GM19035 (cell line): Measurements from ENCODE around the gene BCAR3.
"Not testable (repeated sequence)": the region's sequence is repeated elsewhere in the genome, so short reads cannot be mapped to it uniquely, and the experiment has no call there.

Experiments used
- ATAC-seq: cut with Tn5 transposase; IDR thresholded peaks from one replicate; pipeline ENCODE4 v1.9.1; 2021; ENCODE audit not compliant: unreplicated experiment

Gene BCAR3

GRCh38 chr1:93690341-93690740, 8.7 kb upstream of the BCAR3 start:
- no peak for ATAC-seq

GRCh38 chr1:93689521-93690223, 8.0 kb upstream of the BCAR3 start:
- no peak for ATAC-seq

- ATAC-seq: no peak
These were observed 5.9 kb upstream of the BCAR3 start for GRCh38 chr1:93687542-93687941.

GRCh38 chr1:93686504-93687250, 5.0 kb upstream of the BCAR3 start:
- ATAC-seq: no peak

GRCh38 chr1:93685918-93686317, 4.3 kb upstream of the BCAR3 start:
- ATAC-seq: no peak

GRCh38 chr1:93683234-93683633, 1.6 kb upstream of the BCAR3 start:
- no peak for ATAC-seq

GRCh38 chr1:93681989-93682412, 364 bp upstream of the BCAR3 start:
- ATAC-seq: no peak

- ATAC-seq: peak; percentile 77
These were observed 1.1 kb downstream of the BCAR3 start for GRCh38 chr1:93680420-93681100.

GRCh38 chr1:93680076-93680419, 1.6 kb downstream of the BCAR3 start:
- ATAC-seq: no peak

- no peak for ATAC-seq
These were observed 2.1 kb downstream of the BCAR3 start for GRCh38 chr1:93679546-93679945.

GRCh38 chr1:93678946-93679480, 2.6 kb downstream of the BCAR3 start:
- no peak for ATAC-seq

- no peak for ATAC-seq
These were observed 3.1 kb downstream of the BCAR3 start for GRCh38 chr1:93678491-93678890.

GRCh38 chr1:93677729-93678128, 3.9 kb downstream of the BCAR3 start:
- ATAC-seq: no peak

GRCh38 chr1:93676427-93676826, 5.2 kb downstream of the BCAR3 start:
- no peak for ATAC-seq

- no peak for ATAC-seq
These were observed 5.7 kb downstream of the BCAR3 start for GRCh38 chr1:93675931-93676330.

GRCh38 chr1:93675271-93675670, 6.4 kb downstream of the BCAR3 start:
- no peak for ATAC-seq

GRCh38 chr1:93674071-93674470, 7.6 kb downstream of the BCAR3 start:
- ATAC-seq: not testable (repeated sequence)

- ATAC-seq: no peak
These were observed 8.3 kb downstream of the BCAR3 start for GRCh38 chr1:93673163-93673829.

- no peak for ATAC-seq
These were observed 9.0 kb downstream of the BCAR3 start for GRCh38 chr1:93672477-93673162.

GRCh38 chr1:93672069-93672468, 9.6 kb downstream of the BCAR3 start:
- ATAC-seq: no peak
